ENCODE results near the gene GRPEL1.

GRPEL1 gene

GRCh38 chr4:7066493-7066892, 1.4 kb downstream of the GRPEL1 start:
- DNase-seq (ENCODE audit: low read depth in 2 of 2, low spot score in 1 of 2) = no peak

- DNase-seq (ENCODE audit: low read depth in 2 of 2, low spot score in 1 of 2) = no peak
Observed at GRCh38 chr4:7066006-7066405, 1.9 kb downstream of the GRPEL1 start.

- no peak for DNase-seq (ENCODE audit: low read depth in 2 of 2, low spot score in 1 of 2)
Observed at GRCh38 chr4:7063362-7063761, 4.5 kb downstream of the GRPEL1 start.

DNA sequence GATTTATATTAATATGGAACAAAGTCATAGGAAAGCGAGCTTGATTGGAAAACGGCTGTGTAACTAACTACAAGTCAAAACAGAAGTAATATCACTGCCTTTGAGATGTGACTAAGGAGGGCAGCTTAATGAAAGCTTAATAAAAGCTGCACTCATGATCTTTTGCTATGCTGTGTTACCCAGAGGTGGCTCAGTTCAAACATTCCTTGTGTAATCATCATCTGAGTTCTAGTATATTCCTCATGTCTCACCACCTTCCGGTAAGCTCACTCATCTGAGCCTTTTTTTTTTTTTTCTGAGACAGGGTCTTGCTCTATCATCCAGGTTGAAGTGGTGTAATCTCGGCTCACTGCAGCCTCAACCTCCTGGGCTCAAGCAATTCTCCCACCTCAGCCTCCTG, 5.0 kb downstream of the GRPEL1 start:
- no peak for DNase-seq (ENCODE audit: low read depth in 2 of 2, low spot score in 1 of 2)

DNA sequence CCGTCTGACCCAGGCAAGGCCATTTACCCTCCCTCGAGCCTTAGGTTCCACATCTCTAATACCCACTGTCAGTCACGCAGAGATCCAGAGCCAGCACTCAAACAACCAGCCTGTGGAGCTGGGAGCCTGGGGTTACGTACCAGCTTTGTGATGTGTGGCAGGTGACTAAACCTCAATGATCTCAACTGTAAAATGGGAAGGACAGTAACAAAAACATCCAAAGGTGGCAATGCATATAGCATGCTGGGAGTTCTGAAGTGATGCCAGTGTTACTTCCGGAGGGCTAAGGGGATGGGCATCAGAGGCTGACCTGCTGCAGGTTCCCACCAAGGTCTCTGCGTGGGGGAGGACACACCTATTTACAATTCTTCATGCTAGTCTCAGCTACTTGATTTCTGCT, 6.0 kb downstream of the GRPEL1 start:
- DNase-seq (ENCODE audit: low read depth in 2 of 2, low spot score in 1 of 2) = no peak

DNA sequence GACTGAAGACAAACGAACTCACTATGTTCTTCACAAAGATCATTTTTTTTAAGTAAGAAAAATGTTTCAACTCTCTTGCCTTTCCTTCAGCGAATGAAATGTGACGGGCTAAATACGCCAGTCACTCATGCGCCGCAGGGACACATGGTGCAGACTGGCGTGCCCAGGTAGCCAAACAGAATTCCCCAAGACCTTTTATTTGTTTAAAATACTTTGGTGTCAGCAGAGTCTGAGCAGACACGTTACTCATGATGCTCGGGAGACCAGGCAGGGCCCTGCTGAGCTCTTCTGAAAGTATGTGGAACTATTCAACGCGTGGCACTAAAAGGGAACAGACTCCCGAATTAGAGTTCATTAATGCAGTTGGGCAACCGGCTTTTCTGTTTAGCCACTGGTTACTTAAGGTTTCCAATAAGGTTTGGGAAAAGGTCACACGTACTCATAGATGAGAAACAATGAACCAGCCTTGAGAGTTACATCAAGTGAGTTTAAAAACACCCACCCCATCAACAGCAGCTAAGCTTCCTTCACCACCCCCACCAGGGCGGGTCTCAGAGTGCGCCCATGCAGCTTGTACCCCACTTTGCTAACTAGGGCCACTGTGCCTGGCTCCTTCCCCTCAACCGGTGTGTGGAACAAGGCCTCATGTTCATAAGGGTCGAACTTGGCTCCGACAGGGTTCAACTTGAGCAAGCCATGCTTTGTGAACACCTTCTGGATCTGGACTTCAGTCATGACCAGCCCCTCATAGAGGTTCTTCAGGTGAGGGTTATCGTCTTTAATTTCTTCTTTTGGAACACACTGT, 7.3 kb downstream of the GRPEL1 start:
- no peak for DNase-seq (ENCODE audit: low read depth in 2 of 2, low spot score in 1 of 2)

DNA sequence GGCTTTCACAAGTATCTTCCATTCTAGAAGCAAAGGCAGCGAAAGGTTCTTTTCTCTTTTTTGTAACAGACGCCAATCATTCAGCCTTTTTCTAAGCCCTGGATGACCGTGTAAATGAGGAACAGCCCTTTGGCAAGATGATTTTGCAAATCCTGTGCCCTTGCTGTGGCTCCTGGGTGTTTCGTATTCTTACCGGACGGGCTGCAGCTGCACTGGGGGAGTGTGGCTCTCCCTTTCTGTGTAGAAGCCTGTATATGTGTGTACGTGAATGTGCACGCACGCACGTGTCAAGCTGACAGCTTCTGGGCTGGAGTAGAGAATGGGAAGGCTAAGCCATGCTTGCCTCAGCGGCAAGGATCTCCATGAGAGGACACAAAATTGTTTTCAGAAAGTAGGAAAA, 8.2 kb downstream of the GRPEL1 start:
- no peak for DNase-seq (ENCODE audit: low read depth in 2 of 2, low spot score in 1 of 2)

GRCh38 chr4:7058792-7059191, 9.1 kb downstream of the GRPEL1 start:
- no peak for DNase-seq (ENCODE audit: low read depth in 2 of 2, low spot score in 1 of 2)

DNA sequence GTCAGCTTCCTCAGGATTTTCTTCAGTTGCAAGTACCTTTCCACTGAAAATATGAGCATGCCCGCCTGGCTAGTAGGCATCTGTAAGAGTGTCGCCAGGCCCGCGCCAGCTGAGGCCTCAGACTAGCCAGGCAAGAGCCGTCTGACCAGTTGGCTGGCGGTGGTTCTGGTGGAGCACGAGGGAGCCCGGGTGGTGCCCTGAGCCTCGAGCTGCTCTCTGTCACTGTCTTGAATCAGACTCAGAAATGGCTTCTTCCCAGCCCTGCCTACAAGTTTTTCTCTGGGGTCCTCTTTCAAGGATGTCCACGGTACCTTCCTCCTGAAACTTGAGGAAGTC, 11.9 kb downstream of the GRPEL1 start:
- DNase-seq (ENCODE audit: low read depth in 2 of 2, low spot score in 1 of 2) = no peak

- no peak for DNase-seq (ENCODE audit: low read depth in 2 of 2, low spot score in 1 of 2)
Observed at GRCh38 chr4:7055111-7055989, 12.5 kb downstream of the GRPEL1 start.

GRCh38 chr4:7054106-7054880, 13.6 kb downstream of the GRPEL1 start:
- no peak for DNase-seq (ENCODE audit: low read depth in 2 of 2, low spot score in 1 of 2)

GRCh38 chr4:7052923-7053715, 14.7 kb downstream of the GRPEL1 start:
- no peak for DNase-seq (ENCODE audit: low read depth in 2 of 2, low spot score in 1 of 2)

- no peak for DNase-seq (ENCODE audit: low read depth in 2 of 2, low spot score in 1 of 2)
Observed at GRCh38 chr4:7052313-7052712, 15.6 kb downstream of the GRPEL1 start.

- DNase-seq (ENCODE audit: low read depth in 2 of 2, low spot score in 1 of 2) = no peak
Observed at GRCh38 chr4:7051905-7052304, 16.0 kb downstream of the GRPEL1 start.

GRCh38 chr4:7051144-7051495, 16.7 kb downstream of the GRPEL1 start:
- no peak for DNase-seq (ENCODE audit: low read depth in 2 of 2, low spot score in 1 of 2)

DNA sequence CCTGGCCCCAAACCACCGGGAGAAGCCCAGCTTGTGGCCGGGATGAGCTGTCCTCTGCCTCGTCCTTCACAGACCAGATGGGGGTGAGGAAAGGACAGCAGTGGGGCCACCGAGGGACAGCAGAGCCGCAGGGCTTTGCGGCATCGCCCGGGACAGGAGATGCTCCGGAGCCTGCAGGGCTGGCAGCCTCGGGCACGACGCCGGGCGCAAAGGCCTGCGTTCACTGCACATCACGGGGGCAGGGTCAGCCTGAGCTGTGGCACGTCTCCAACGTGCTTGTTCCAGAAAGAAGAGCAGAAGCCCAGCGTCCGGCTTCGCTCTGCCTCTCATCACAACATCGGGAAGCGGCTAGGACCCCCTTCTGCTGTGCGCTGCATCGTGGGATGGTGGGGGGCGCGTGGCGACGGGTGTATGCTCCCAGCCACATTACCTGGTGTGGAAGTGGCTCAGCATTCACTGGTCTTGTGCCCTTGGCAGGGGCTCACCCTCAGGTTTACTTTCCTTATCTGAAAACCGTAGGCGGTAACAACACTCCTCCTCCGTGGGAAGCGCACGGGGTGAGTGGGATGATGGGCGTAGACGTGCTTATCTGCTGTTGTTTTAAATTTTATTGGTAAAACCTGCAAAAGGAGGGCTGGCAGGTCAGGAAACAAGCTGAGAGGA, 17.3 kb downstream of the GRPEL1 start:
- DNase-seq (ENCODE audit: low read depth in 2 of 2, low spot score in 1 of 2) = no peak

DNA sequence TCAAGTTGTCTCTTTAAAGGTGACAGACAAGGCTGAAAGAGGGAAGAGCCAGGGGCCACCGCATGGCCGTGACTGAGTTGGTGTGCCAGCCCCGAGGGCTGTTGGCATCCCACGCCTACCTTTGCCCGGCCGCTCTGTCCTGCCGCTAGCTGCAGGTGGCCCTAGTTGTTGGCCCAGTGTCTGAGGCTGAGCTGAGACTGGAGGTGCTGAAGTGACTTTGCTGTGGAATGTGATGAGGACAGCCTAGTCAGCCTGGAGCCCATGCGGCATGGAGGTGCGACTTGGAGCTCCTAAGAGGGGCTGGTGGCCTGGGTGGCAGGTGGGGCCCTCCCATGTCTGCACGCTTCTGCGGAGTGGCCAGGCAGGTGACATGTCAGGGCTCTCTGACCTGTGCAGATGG, 18.1 kb downstream of the GRPEL1 start:
- no peak for DNase-seq (ENCODE audit: low read depth in 2 of 2, low spot score in 1 of 2)

GRCh38 chr4:7049295-7049694, 18.6 kb downstream of the GRPEL1 start:
- DNase-seq (ENCODE audit: low read depth in 2 of 2, low spot score in 1 of 2) = no peak

- DNase-seq (ENCODE audit: low read depth in 2 of 2, low spot score in 1 of 2) = no peak
Observed at GRCh38 chr4:7048642-7049041, 19.2 kb downstream of the GRPEL1 start.

- DNase-seq (ENCODE audit: low read depth in 2 of 2, low spot score in 1 of 2) = no peak
Observed at GRCh38 chr4:7046971-7047370, 20.9 kb downstream of the GRPEL1 start.

Measured in stimulated activated CD8-positive, alpha-beta memory T cell treated with anti-CD3 and anti-CD28 coated beads, Interleukin-4, amount 100 ng/mL, for 4 hours (primary cell).